HT1080 (cell line): ENCODE results near the gene SNAP23. TPM values are rescaled to one million over a fixed set of nuclear protein-coding genes. Genes with fewer than 3 reads are reported as not detected.
"Not testable (repeated sequence)": the region's sequence is repeated elsewhere in the genome, so short reads cannot be mapped to it uniquely, and the experiment has no call there.

ENCODE experiments used
- DNase-seq: peaks from one replicate; pipeline ENCODE4 v3.0.0-alpha.2; 2015; ENCODE audit warnings: low read depth
- total RNA-seq: library from RNA; depleted of rRNA; stranded (reverse); fragments of >200 nt; shearing (Covaris generic); gene quantifications from 2 replicates; pipeline ENCODE4 v1.2.3, GENCODE V29; 2014; rRNA removed

SNAP23 gene
- total RNA-seq, 1 experiment from 2014 or later = 48.3 TPM

DNA sequence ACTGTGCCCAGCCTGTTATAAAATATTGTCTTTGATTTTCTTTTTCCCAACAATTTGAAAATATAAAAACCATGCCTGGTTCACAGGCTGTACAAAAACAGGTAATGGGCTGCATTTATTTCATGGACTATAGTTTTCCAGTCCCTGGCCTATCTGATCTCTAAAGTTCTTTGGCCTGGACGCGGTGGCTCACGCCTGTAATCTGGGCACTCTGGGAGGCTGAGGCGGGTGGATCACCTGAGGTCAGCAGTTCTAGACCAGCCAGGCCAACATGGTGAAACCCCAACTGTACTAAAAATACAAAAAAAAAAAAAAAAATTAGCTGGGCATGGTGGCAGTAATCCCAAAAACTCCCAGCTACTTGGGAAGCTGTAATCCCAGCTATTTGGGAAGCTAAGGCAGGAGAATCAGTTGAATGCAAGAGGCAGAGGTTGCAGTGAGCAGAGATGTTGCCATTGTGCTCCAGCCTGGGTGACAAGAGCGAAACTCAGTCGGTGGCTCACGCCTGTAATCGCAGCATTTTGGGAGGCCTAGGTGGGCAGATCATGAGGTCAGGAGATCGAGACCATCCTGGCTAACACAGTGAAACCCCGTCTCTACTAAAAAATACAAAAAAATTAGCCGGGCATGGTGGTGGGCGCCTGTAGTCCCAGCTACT lies 61.2 kb downstream of the SNAP23 start:
- not testable (repeated sequence) for DNase-seq

- no peak for DNase-seq
Measured at GRCh38 chr15:42558739-42559138, 63.3 kb downstream of the SNAP23 start.

DNA sequence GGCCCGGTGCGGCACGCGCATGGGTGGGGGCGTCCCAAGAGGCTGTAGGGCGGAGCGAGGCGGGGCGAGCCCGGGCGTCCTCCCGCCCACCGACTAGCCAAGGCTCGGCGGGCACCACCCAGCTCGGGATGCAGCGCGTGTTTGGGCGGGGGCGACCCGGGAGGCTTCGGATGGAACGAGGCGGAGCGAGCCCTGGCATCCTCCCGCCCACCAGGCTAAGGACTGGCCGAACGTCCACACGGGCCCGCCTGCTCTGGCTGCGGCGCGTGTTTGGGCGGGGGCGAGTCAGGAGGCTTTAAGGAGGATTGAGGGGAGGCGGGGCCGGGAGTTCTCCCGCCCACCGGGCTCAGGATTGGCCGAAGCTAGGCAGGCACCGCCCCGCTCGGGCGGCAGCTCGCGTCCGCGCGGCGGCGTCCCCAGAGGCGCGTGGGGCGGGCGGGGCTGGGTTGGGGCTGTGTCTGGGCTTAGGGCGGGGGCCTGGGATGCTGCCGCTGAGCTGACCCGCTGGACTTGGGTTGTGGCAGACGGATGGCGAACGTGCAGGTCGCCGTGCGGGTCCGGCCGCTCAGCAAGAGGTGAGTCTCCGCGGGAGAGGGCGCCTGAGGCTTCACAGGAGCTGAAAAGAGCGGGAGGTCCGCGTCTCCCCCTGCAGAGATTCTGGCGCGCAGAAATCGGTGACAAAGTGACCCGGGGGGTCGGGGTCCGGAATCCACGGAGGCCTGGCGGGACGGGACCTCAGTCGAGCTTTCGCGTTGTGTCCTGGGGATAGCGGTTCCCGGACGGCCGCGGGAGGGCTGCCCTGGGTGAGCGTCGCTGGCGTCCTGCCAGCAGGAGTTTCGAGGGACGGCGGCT lies 80.0 kb downstream of the SNAP23 start, which contains the start of gene STARD9:
Gene STARD9, plus strand, starts transcription at position 419 of the 852 bp plus-strand sequence. Its CDS starts 110 bp downstream, at position 529.
- DNase-seq = peak; percentile 99

- DNase-seq = no peak
Measured at GRCh38 chr15:42576040-42576594, 80.7 kb downstream of the SNAP23 start.

- DNase-seq = no peak
Measured at GRCh38 chr15:42576776-42577175, 81.3 kb downstream of the SNAP23 start.

GRCh38 chr15:42577514-42578031 lies 82.1 kb downstream of the SNAP23 start:
- no peak for DNase-seq

GRCh38 chr15:42578984-42579537 lies 83.6 kb downstream of the SNAP23 start:
- no peak for DNase-seq

- peak; percentile 72 for DNase-seq
Measured at GRCh38 chr15:42581272-42581730, 85.9 kb downstream of the SNAP23 start.

Other genes starting within 250 kb of the SNAP23 start
- 11.6 and 15.3 TPM in 2 replicates for gene GANC, start 222.4 kb upstream of the SNAP23 start, total RNA-seq
- 31.3 and 42.4 TPM in 2 replicates for gene TMEM87A, start 222.2 kb upstream of the SNAP23 start, total RNA-seq
- gene CAPN3, start 136.1 kb upstream of the SNAP23 start, total RNA-seq = 0.68 TPM in 1 of 2 replicates, not detected in the other
- 23.6 and 25.8 TPM in 2 replicates for gene ZNF106, start 4.5 kb upstream of the SNAP23 start, total RNA-seq
- 7.5 and 8.0 TPM in 2 replicates for gene LRRC57, start 53.2 kb downstream of the SNAP23 start, total RNA-seq
- 43.4 and 50.6 TPM in 2 replicates for gene HAUS2, start 53.2 kb downstream of the SNAP23 start, total RNA-seq
- gene STARD9, start 80.0 kb downstream of the SNAP23 start, total RNA-seq = 2.2 TPM in 2 replicates
- gene CDAN1, start 241.5 kb downstream of the SNAP23 start, total RNA-seq = 10.8 and 10.9 TPM in 2 replicates